MCF 10A (cell line): ENCODE results near the gene ACTL7A. TPM values are rescaled to one million over a fixed set of nuclear protein-coding genes. Genes with fewer than 3 reads are reported as not detected.
"Not testable (repeated sequence)": the region's sequence is repeated elsewhere in the genome, so short reads cannot be mapped to it uniquely, and the experiment has no call there.

Experiments used
- BruUV-seq: library from RNA; stranded (reverse); fragments of 400-500 nt; replicated peaks from 2 replicates; lab custom pipeline; 2021; lab: Mats Ljungman, UMichigan
- CTCF ChIA-PET: fragments of 300-600 bp; sonication (Branson Sonifier 250); formaldehyde crosslinking; extraction: SDS; loops from one replicate; lab custom pipeline; 2021; ENCODE audit warnings: antibody characterized with exemption, inconsistent platforms; lab: Yijun Ruan, JAX
- POLR2A ChIA-PET: fragments of 300-600, 350-650 bp; sonication (Branson Sonifier 250); formaldehyde crosslinking; extraction: SDS; loops from one replicate; lab custom pipeline; 2020; ENCODE audit warnings: antibody characterized with exemption, inconsistent platforms; lab: Yijun Ruan, JAX
- DNase-seq: peaks from one replicate; pipeline ENCODE4 v3.0.0-alpha.2; 2018; ENCODE audit not compliant: unreplicated experiment
- H3K27ac Mint-ChIP-seq: one replicate; pipeline ENCODE4 v1.8.0; 2022; ENCODE audit warnings: mild to moderate bottlenecking, low read depth, mixed read lengths; ENCODE audit not compliant: unreplicated experiment
- H3K27me3 Mint-ChIP-seq: one replicate; pipeline ENCODE4 v1.8.0; 2022; ENCODE audit warnings: mixed read lengths; ENCODE audit not compliant: insufficient read depth, unreplicated experiment
- H3K36me3 Mint-ChIP-seq: one replicate; pipeline ENCODE4 v1.8.0; 2022; ENCODE audit warnings: mild to moderate bottlenecking, moderate library complexity, mixed read lengths; ENCODE audit not compliant: insufficient read depth, unreplicated experiment
- H3K4me1 Mint-ChIP-seq: one replicate; pipeline ENCODE4 v1.8.0; 2022; ENCODE audit warnings: mixed read lengths; ENCODE audit not compliant: insufficient read depth, unreplicated experiment
- H3K4me3 Mint-ChIP-seq: one replicate; pipeline ENCODE4 v1.8.0; 2022; ENCODE audit warnings: mild to moderate bottlenecking, moderate library complexity, mixed read lengths; ENCODE audit not compliant: unreplicated experiment
- H3K9me3 Mint-ChIP-seq: one replicate; pipeline ENCODE4 v1.8.0; 2022; ENCODE audit warnings: mixed read lengths; ENCODE audit not compliant: unreplicated experiment
- CTCF ChIP-seq: fragments of 200-600 bp; IDR thresholded peaks from one replicate; pipeline ENCODE4 v1.8.0; 2022; ENCODE audit warnings: antibody characterized with exemption, mild to moderate bottlenecking; ENCODE audit not compliant: unreplicated experiment
- intact Hi-C: fragments of 100-400 bp; cut with micrococcal nuclease; formaldehyde crosslinking; loops from 2 replicates; pipeline ENCODE4 v1.14.1; 2022
- total RNA-seq: library from RNA; stranded (reverse); gene quantifications from 2 replicates; pipeline ENCODE4 v1.2.3, GENCODE V29; 2022

ACTL7A gene
- total RNA-seq, 1 experiment from 2014 or later, result not detected

- DNase-seq, result no peak
- intact Hi-C loops, result no loop called here
- no peak for TF ChIP-seq CTCF
- no peaks in the 10 kb centered on the region for H3K27me3 Mint-ChIP-seq
- no peak overlapping the region for H3K4me3 Mint-ChIP-seq
- H3K27ac Mint-ChIP-seq, result no peak overlapping the region
- ChIA-PET POLR2A (interaction anchor here (1.1 kb wide), 1 partner anchor 60 kb away, joined by 3 read pairs; no protein-coding TSS in a partner anchor), CTCF (interaction anchor here (1.6 kb wide), 1 partner anchor 57 kb away, joined by 4 read pairs; no protein-coding TSS in a partner anchor)
- BruUV-seq, result no TSS peak
- H3K36me3 Mint-ChIP-seq, result peaks cover 94% of the 10 kb centered on the region
- H3K4me1 Mint-ChIP-seq, result no peaks in the 10 kb centered on the region
- H3K9me3 Mint-ChIP-seq, result no peaks in the 10 kb centered on the region
Measured at GRCh38 chr9:108897324-108898096, 35.4 kb downstream of the ACTL7A start.

GRCh38 chr9:108899023-108899695 lies 37.1 kb downstream of the ACTL7A start:
- H3K27ac Mint-ChIP-seq, BruUV-seq, DNase-seq, H3K27me3 Mint-ChIP-seq, intact Hi-C loops, H3K4me3 Mint-ChIP-seq, H3K4me1 Mint-ChIP-seq, H3K9me3 Mint-ChIP-seq: not testable (repeated sequence)
- ChIA-PET CTCF (interaction anchor here (0.7 to 1.2 kb wide), 5 partner anchors 10 to 1741 kb away, joined by 3 to 8 read pairs (median 3); no protein-coding TSS in a partner anchor), POLR2A (interaction anchor here (0.6 to 1.1 kb wide), 5 partner anchors 31 to 1069 kb away, joined by 3 to 4 read pairs (median 3); no protein-coding TSS in a partner anchor)
- H3K36me3 Mint-ChIP-seq, result peaks cover 91% of the 10 kb centered on the region

- H3K9me3 Mint-ChIP-seq, result no peaks in the 10 kb centered on the region
- no TSS peak for BruUV-seq
- CTCF ChIA-PET, result interaction anchor here (0.5 to 0.9 kb wide), 5 partner anchors 11 to 1742 kb away, joined by 3 to 8 read pairs (median 4); no protein-coding TSS in a partner anchor
- H3K4me1 Mint-ChIP-seq, result no peaks in the 10 kb centered on the region
- no peak for TF ChIP-seq CTCF
- no peaks in the 10 kb centered on the region for H3K27me3 Mint-ChIP-seq
- H3K4me3 Mint-ChIP-seq, result no peak overlapping the region
- H3K27ac Mint-ChIP-seq, result no peak overlapping the region
- H3K36me3 Mint-ChIP-seq, result peaks cover 84% of the 10 kb centered on the region
- intact Hi-C loops, result no loop called here
- no peak for DNase-seq
- POLR2A ChIA-PET, result interaction anchor here (0.6 kb wide), 3 partner anchors 30 to 1070 kb away, joined by 3 to 4 read pairs (median 3); no protein-coding TSS in a partner anchor
Measured at GRCh38 chr9:108900176-108900575, 38.1 kb downstream of the ACTL7A start.

GRCh38 chr9:108903420-108904103 lies 41.5 kb downstream of the ACTL7A start:
- BruUV-seq, result no TSS peak
- Mint-ChIP-seq H3K4me1 (no peaks in the 10 kb centered on the region), H3K36me3 (peaks cover 76% of the 10 kb centered on the region), H3K27me3 (no peaks in the 10 kb centered on the region), H3K27ac (no peak overlapping the region), H3K9me3 (no peaks in the 10 kb centered on the region), H3K4me3 (no peak overlapping the region)
- POLR2A ChIA-PET, result interaction anchor here (0.7 to 1.6 kb wide), 2 partner anchors 18 to 30 kb away, joined by 3 to 4 read pairs; partner anchors contain the start of genes ABITRAM and ELP1
- peak; percentile 14 for DNase-seq
- intact Hi-C loops, result no loop called here
- TF ChIP-seq CTCF, result no peak
- CTCF ChIA-PET, result no interaction called here
